H1 (cell line): ENCODE results near the gene C9orf50. TPM values are rescaled to one million over a fixed set of nuclear protein-coding genes. Genes with fewer than 3 reads are reported as not detected.

Experiments
- CTCF ChIA-PET: fragments of 300-600 bp; sonication (Branson Sonifier 250); formaldehyde crosslinking; loops from one replicate; lab custom pipeline; 2021; ENCODE audit not compliant: partially characterized antibody; lab: Charles Lee
- POLR2A ChIA-PET: fragments of 300-600 bp; sonication (Branson Sonifier 250); formaldehyde crosslinking; loops from one replicate; lab custom pipeline; 2021; ENCODE audit warnings: inconsistent platforms; ENCODE audit not compliant: partially characterized antibody; lab: Charles Lee
- DNase-seq, 2 experiments: peaks; one replicate each; pipeline versions ENCODE4 v3.0.0 to v3.0.0-alpha.2; 2010 to 2022; ENCODE audit warnings: low spot score in 2 of 2, low read depth in 1 of 2, mixed read lengths in 1 of 2
- FAIRE-seq: peaks from 2 replicates; lab custom pipeline; 2011; peaks lifted over from hg19 to GRCh38; lab: Jason Lieb, UNC
- H2AFZ ChIP-seq: 2 replicates; pipeline ENCODE4 v1.8.1; 2012; ENCODE audit warnings: low read length, inconsistent platforms
- H2AK5ac ChIP-seq: 2 replicates; pipeline ENCODE4 v1.6.1; 2013; ENCODE audit warnings: low read depth, low read length
- H2BK120ac ChIP-seq: replicated peaks from 2 replicates; pipeline ENCODE3; 2013; ENCODE audit warnings: low read depth, low read length, inconsistent platforms
- H2BK12ac ChIP-seq: 2 replicates; pipeline ENCODE4 v1.6.1; 2013; ENCODE audit warnings: low read depth, low read length
- H2BK15ac ChIP-seq: 2 replicates; pipeline ENCODE4 v1.6.1; 2013; ENCODE audit warnings: low read length
- H2BK20ac ChIP-seq: 2 replicates; pipeline ENCODE4 v1.6.1; 2013; ENCODE audit warnings: low read length
- H2BK5ac ChIP-seq: 2 replicates; pipeline ENCODE4 v1.6.1; 2013; ENCODE audit warnings: low read depth, low read length
- H3K14ac ChIP-seq: 2 replicates; pipeline ENCODE4 v1.6.1; 2013; ENCODE audit warnings: inconsistent platforms; ENCODE audit not compliant: insufficient read length
- H3K18ac ChIP-seq: 2 replicates; pipeline ENCODE4 v1.6.1; 2013; ENCODE audit warnings: low read length; ENCODE audit errors: extremely low read depth
- H3K23ac ChIP-seq: 2 replicates; pipeline ENCODE4 v1.6.1; 2013; ENCODE audit warnings: inconsistent platforms; ENCODE audit not compliant: insufficient read length
- H3K23me2 ChIP-seq: 2 replicates; pipeline ENCODE4 v1.6.1; 2013; ENCODE audit warnings: low read depth, low read length
- H3K27ac ChIP-seq: 2 replicates; pipeline ENCODE4 v1.6.1; 2011; ENCODE audit warnings: low read depth, low read length, inconsistent platforms
- H3K27me3 ChIP-seq, 4 experiments: replicated peaks in 1 of 4; 1 replicate in 1 of 4; 2 replicates in 3 of 4; pipeline versions ENCODE4 v1.6.1 to v1.8.1; 2011 to 2013; ENCODE audit warnings: low read length in 3 of 4, mild to moderate bottlenecking in 3 of 4, inconsistent platforms in 2 of 4, mixed read lengths in 2 of 4, moderate library complexity in 1 of 4; ENCODE audit not compliant: control insufficient read depth in 3 of 4, insufficient read depth in 3 of 4; ENCODE audit errors: extremely low read depth in 1 of 4
- H3K36me3 ChIP-seq, 4 experiments: 2 replicates each; pipeline versions ENCODE4 v1.6.1 to v1.8.1; 2011 to 2013; ENCODE audit warnings: mild to moderate bottlenecking in 4 of 4, low read length in 3 of 4, moderate library complexity in 2 of 4, control low read depth in 1 of 4, inconsistent platforms in 1 of 4; ENCODE audit not compliant: insufficient read depth in 4 of 4, control insufficient read depth in 2 of 4
- H3K4ac ChIP-seq: replicated peaks from 2 replicates; pipeline ENCODE3; 2013; ENCODE audit warnings: low read length, low read depth, mixed read lengths, inconsistent platforms; ENCODE audit not compliant: insufficient read length
- H3K4me1 ChIP-seq, 4 experiments: replicated peaks in 1 of 4; 1 replicate in 1 of 4; 2 replicates in 3 of 4; pipeline versions ENCODE4 v1.6.1 to v1.8.1; 2011 to 2013; ENCODE audit warnings: low read length in 3 of 4, inconsistent platforms in 2 of 4, mixed read lengths in 1 of 4; ENCODE audit not compliant: insufficient read depth in 4 of 4, control insufficient read depth in 3 of 4
- H3K4me2 ChIP-seq, 2 experiments: 2 replicates each; pipeline versions ENCODE4 v1.6.1 to v1.8.1; 2011 to 2013; ENCODE audit warnings: low read depth in 2 of 2, low read length in 2 of 2, control low read depth in 1 of 2, inconsistent platforms in 1 of 2, mild to moderate bottlenecking in 1 of 2; ENCODE audit not compliant: insufficient read depth in 1 of 2
- H3K4me3 ChIP-seq, 4 experiments: fragments of 200-600, 300-600 bp in 1 of 4; sonication (generic), shearing (Covaris generic), sonication (Bioruptor Twin) in 1 of 4; 2 replicates each; pipeline versions ENCODE4 v1.5.1 to v1.8.1; 2011 to 2016; ENCODE audit warnings: low read length in 4 of 4, low read depth in 3 of 4, control low read depth in 2 of 4, inconsistent platforms in 2 of 4, mild to moderate bottlenecking in 2 of 4, mixed read lengths in 1 of 4, moderate library complexity in 1 of 4; ENCODE audit not compliant: insufficient read depth in 2 of 4; ENCODE audit errors: extremely low read depth in 1 of 4
- H3K56ac ChIP-seq: replicated peaks from 2 replicates; pipeline ENCODE3; 2013; ENCODE audit warnings: low read depth, mild to moderate bottlenecking, mixed read lengths, low read length, inconsistent platforms; ENCODE audit not compliant: insufficient read length
- H3K79me1 ChIP-seq: 2 replicates; pipeline ENCODE4 v1.6.1; 2013; ENCODE audit warnings: low read depth, low read length, control low read depth
- H3K79me2 ChIP-seq, 2 experiments: 2 replicates each; pipeline versions ENCODE4 v1.6.1 to v1.8.1; 2012 to 2013; ENCODE audit warnings: low read length in 2 of 2, mild to moderate bottlenecking in 2 of 2, inconsistent platforms in 1 of 2; ENCODE audit not compliant: insufficient read depth in 2 of 2, control insufficient read depth in 1 of 2
- H3K9ac ChIP-seq, 4 experiments: replicated peaks in 1 of 4; 1 replicate in 1 of 4; 2 replicates in 3 of 4; pipeline versions ENCODE4 v1.6.1 to v1.8.1; 2011 to 2013; ENCODE audit warnings: low read depth in 3 of 4, low read length in 3 of 4, control low read depth in 2 of 4, mild to moderate bottlenecking in 2 of 4, moderate library complexity in 2 of 4, inconsistent platforms in 1 of 4; ENCODE audit errors: extremely low read depth in 1 of 4
- H3K9me3 ChIP-seq, 2 experiments: 2 replicates each; pipeline versions ENCODE4 v1.6.1 to v1.8.1; 2012 to 2013; ENCODE audit warnings: mild to moderate bottlenecking in 2 of 2, moderate library complexity in 2 of 2, control low read depth in 1 of 2, inconsistent platforms in 1 of 2, low read depth in 1 of 2, low read length in 1 of 2, mixed read lengths in 1 of 2; ENCODE audit not compliant: insufficient read depth in 2 of 2
- H4K20me1 ChIP-seq, 2 experiments: replicated peaks in 1 of 2; 2 replicates each; pipeline versions ENCODE3 to v1.8.1; 2011 to 2013; ENCODE audit warnings: inconsistent platforms in 2 of 2, low read length in 2 of 2, mild to moderate bottlenecking in 1 of 2; ENCODE audit not compliant: insufficient read depth in 2 of 2, control insufficient read depth in 1 of 2
- H4K5ac ChIP-seq: 2 replicates; pipeline ENCODE4 v1.6.1; 2013; ENCODE audit warnings: low read length, low read depth, mixed read lengths, inconsistent platforms; ENCODE audit not compliant: insufficient read length
- H4K8ac ChIP-seq: 2 replicates; pipeline ENCODE4 v1.8.0; 2013; ENCODE audit warnings: mild to moderate bottlenecking, moderate library complexity, low read length, inconsistent platforms; ENCODE audit not compliant: insufficient read depth; ENCODE audit errors: extremely low read depth
- H4K91ac ChIP-seq: replicated peaks from 2 replicates; pipeline ENCODE3; 2013; ENCODE audit warnings: low read length, mixed read lengths, inconsistent platforms; ENCODE audit not compliant: insufficient read length
- CREB1 ChIP-seq: IDR thresholded peaks from 2 replicates; pipeline ENCODE4 v1.6.1; 2012; ENCODE audit warnings: inconsistent platforms
- POLR2A ChIP-seq, 2 experiments: IDR thresholded peaks; 1 replicate in 1 of 2; 2 replicates in 1 of 2; pipeline ENCODE4 v1.6.1; 2011; ENCODE audit warnings: low read depth in 2 of 2, low read length in 2 of 2, mild to moderate bottlenecking in 2 of 2; ENCODE audit errors: control extremely low read depth in 1 of 2
- SUZ12 ChIP-seq: fragments of 200-600 bp; sonication (generic); IDR thresholded peaks from 2 replicates; pipeline ENCODE4 v1.6.1; 2012; ENCODE audit warnings: mild to moderate bottlenecking, inconsistent platforms, low read length, moderate library complexity, mixed read lengths
- TAF1 ChIP-seq: IDR thresholded peaks from 2 replicates; pipeline ENCODE4 v1.6.1; 2011; ENCODE audit warnings: mild to moderate bottlenecking, low read depth, low read length
- WGBS, 2 experiments: shearing (Covaris generic) in 1 of 2; methylation state at CpG; one replicate each; pipeline versions ENCODE4 v1.1.6 to v1.1.7; 2013 to 2015; ENCODE audit warnings: low lambda C conversion rate in 2 of 2, mixed read lengths in 2 of 2, inconsistent platforms in 1 of 2, low coverage in 1 of 2, missing lambda C conversion rate in 1 of 2; ENCODE audit not compliant: insufficient replicate concordance in 2 of 2, insufficient coverage in 1 of 2, insufficient read length in 1 of 2; ENCODE audit errors: extremely low coverage in 1 of 2, missing lambda C conversion rate in 1 of 2; 5-methylcytosine and 5-hydroxymethylcytosine counted together
- polyA plus RNA-seq, 7 experiments: library from polyadenylated mRNA; depleted of rRNA in 3 of 7; stranded (reverse) in 5 of 7; unstranded in 2 of 7; fragments of >200 nt in 5 of 7; fragments of 200-250 nt in 2 of 7; gene quantifications; 1 replicate in 5 of 7; 2 replicates in 1 of 7; 4 replicates in 1 of 7; pipeline versions ENCODE4 v1.2.1 to v1.2.3, GENCODE V29; 2011 to 2013; ENCODE audit warnings: missing spikeins in 2 of 7, mixed read lengths in 2 of 7
- total RNA-seq: library from RNA; stranded (reverse); fragmentation: NEBNext Ultra II Directional; extraction: Animal tissue kit (Norgen Biotek cat#: 25700); gene quantifications from 2 replicates; pipeline ENCODE4 v1.2.1, GENCODE V29; 2021

C9orf50 gene
- total and polyA plus RNA-seq, 2 of the 8 experiments (the other 6 are each of a cell fraction or from before 2014, with no cell fraction given): not detected

- no peak overlapping the region for H4K8ac ChIP-seq
- H3K4me3 ChIP-seq: peak overlapping the region in 2 of 4 experiments; percentile 65 to 91; a peak in 4 of 8 replicates
- no peaks in the 10 kb centered on the region for H3K79me1 ChIP-seq
- H2AK5ac ChIP-seq: no peak overlapping the region
- H3K36me3 ChIP-seq: no peaks in the 10 kb centered on the region
- peak overlapping the region; percentile 24 for H3K18ac ChIP-seq
- H2BK15ac ChIP-seq: no peak overlapping the region
- no peak overlapping the region for H3K9ac ChIP-seq
- peak overlapping the region; percentile 73; the same call in 1 of the 2 replicates for H2BK5ac ChIP-seq
- H3K27me3 ChIP-seq: peaks cover 0 to 7% (median 4%) of the 10 kb centered on the region in 4 experiments; a peak in 5 of 7 replicates
- no peak overlapping the region for H3K27ac ChIP-seq
- no peaks in the 10 kb centered on the region for H4K20me1 ChIP-seq
- no peak overlapping the region for H3K14ac ChIP-seq
- no peak overlapping the region for H2BK120ac ChIP-seq
- H3K79me2 ChIP-seq: no peaks in the 10 kb centered on the region
- no peak for DNase-seq
- FAIRE-seq: no peak
- H2AFZ ChIP-seq: peak overlapping the region; percentile 74; the same call in 1 of the 2 replicates
- no peaks in the 10 kb centered on the region for H3K9me3 ChIP-seq
- no peak overlapping the region for H3K23ac ChIP-seq
- no peak overlapping the region for H3K56ac ChIP-seq
- H4K5ac ChIP-seq: no peak overlapping the region
- CTCF ChIA-PET: interaction anchor here (0.6 to 6.2 kb wide), 43 partner anchors 11 to 1683 kb away, joined by 3 to 71 read pairs (median 4); partner anchors contain the start of genes C9orf50 and NTMT1
- no peak overlapping the region for H4K91ac ChIP-seq
- H3K4ac ChIP-seq: no peak overlapping the region
- peaks cover 0 to 21% (median 10%) of the 10 kb centered on the region in 4 experiments; a peak in 6 of 7 replicates for H3K4me1 ChIP-seq
- no peak overlapping the region for H2BK20ac ChIP-seq
- peaks cover 8% of the 10 kb centered on the region; the same call in 1 of the 2 replicates for H3K23me2 ChIP-seq
- WGBS, 2 experiments: 43% methylated on average over 11 of the region's 12 CpGs; no CpG with 5 or more reads in 1 of the 2 experiments
- peak overlapping the region; percentile 11 to 92 for H3K4me2 ChIP-seq
- POLR2A ChIA-PET: interaction anchor here (0.8 to 1.1 kb wide), 3 partner anchors 118 to 472 kb away, joined by 3 to 6 read pairs (median 3); no protein-coding TSS in a partner anchor
- H2BK12ac ChIP-seq: 0 out of 2 replicates have a peak overlapping the region, but pooled peaks have one; percentile 35
- TF ChIP-seq POLR2A (IDR thresholded peaks at IDR 0.05; ENCODE audit: control extremely low read depth in 1 of 2, low read depth in 2 of 2, low read length in 2 of 2) (no peak), TAF1 (no peak), CREB1 (no peak), SUZ12 (no peak)
Measured at GRCh38 chr9:129611307-129611800, 9.5 kb downstream of the C9orf50 start.
